GM06990 (cell line): ENCODE measurements around the gene NSUN3.
"Not testable (repeated sequence)": the region's sequence is repeated elsewhere in the genome, so short reads cannot be mapped to it uniquely, and the experiment has no call there.

Experiments used
- DNase-seq: peaks from one replicate; pipeline ENCODE4 v3.0.0-alpha.2; 2011; ENCODE audit not compliant: insufficient read length; ENCODE audit errors: extremely low read depth
- H3K27me3 ChIP-seq: replicated peaks from 2 replicates; pipeline ENCODE4 v1.6.0; 2011; ENCODE audit warnings: low read length; ENCODE audit not compliant: control insufficient read depth, insufficient read depth
- H3K36me3 ChIP-seq: 2 replicates; pipeline ENCODE4 v1.5.1; 2011; ENCODE audit warnings: low read length; ENCODE audit not compliant: control insufficient read depth, insufficient read depth
- H3K4me3 ChIP-seq: replicated peaks from 2 replicates; pipeline ENCODE4 v1.5.1; 2011; ENCODE audit warnings: low read depth, mild to moderate bottlenecking, control low read depth, low read length
- CTCF ChIP-seq: IDR thresholded peaks from 2 replicates; pipeline ENCODE4 v1.5.1; 2011; ENCODE audit warnings: low read length, control low read depth, mild to moderate bottlenecking, inconsistent platforms; ENCODE audit not compliant: insufficient read depth, poor library complexity, severe bottlenecking

Gene NSUN3

GRCh38 chr3:94071713-94072284 lies 8.9 kb downstream of the NSUN3 start:
- no peak overlapping the region for H3K4me3 ChIP-seq
- H3K36me3 ChIP-seq = peaks cover 3% of the 10 kb centered on the region
- no peaks in the 10 kb centered on the region for H3K27me3 ChIP-seq
- TF ChIP-seq CTCF = no peak
- no peak for DNase-seq

- TF ChIP-seq CTCF = no peak
- Histone ChIP-seq H3K4me3 (no peak overlapping the region), H3K36me3 (no peaks in the 10 kb centered on the region; the same call in none of the 2 replicates), H3K27me3 (no peaks in the 10 kb centered on the region)
- no peak for DNase-seq
Measured at GRCh38 chr3:94076055-94076454, 13.2 kb downstream of the NSUN3 start.

- H3K27me3 ChIP-seq, H3K36me3 ChIP-seq, H3K4me3 ChIP-seq, DNase-seq: not testable (repeated sequence)
Measured at GRCh38 chr3:94080552-94080951, 17.7 kb downstream of the NSUN3 start.

GRCh38 chr3:94081884-94082283 lies 19.0 kb downstream of the NSUN3 start:
- no peak for DNase-seq
- H3K36me3 ChIP-seq = no peaks in the 10 kb centered on the region; the same call in none of the 2 replicates
- no peak for TF ChIP-seq CTCF
- no peak overlapping the region for H3K4me3 ChIP-seq
- H3K27me3 ChIP-seq = no peaks in the 10 kb centered on the region

- Histone ChIP-seq H3K4me3 (no peak overlapping the region), H3K27me3 (no peaks in the 10 kb centered on the region), H3K36me3 (no peaks in the 10 kb centered on the region; the same call in none of the 2 replicates)
- TF ChIP-seq CTCF = no peak
- DNase-seq = no peak
Measured at GRCh38 chr3:94082391-94082937, 19.6 kb downstream of the NSUN3 start.

- DNase-seq = no peak
- H3K4me3 ChIP-seq = no peak overlapping the region
- H3K27me3 ChIP-seq = no peaks in the 10 kb centered on the region
- H3K36me3 ChIP-seq = no peaks in the 10 kb centered on the region; the same call in none of the 2 replicates
- no peak for TF ChIP-seq CTCF
Measured at GRCh38 chr3:94083261-94083660, 20.4 kb downstream of the NSUN3 start.
